ENCODE measurements around the gene PTGES2.
"Not testable (repeated sequence)": the region's sequence is repeated elsewhere in the genome, so short reads cannot be mapped to it uniquely, and the experiment has no call there.

The PTGES2 gene

DNA sequence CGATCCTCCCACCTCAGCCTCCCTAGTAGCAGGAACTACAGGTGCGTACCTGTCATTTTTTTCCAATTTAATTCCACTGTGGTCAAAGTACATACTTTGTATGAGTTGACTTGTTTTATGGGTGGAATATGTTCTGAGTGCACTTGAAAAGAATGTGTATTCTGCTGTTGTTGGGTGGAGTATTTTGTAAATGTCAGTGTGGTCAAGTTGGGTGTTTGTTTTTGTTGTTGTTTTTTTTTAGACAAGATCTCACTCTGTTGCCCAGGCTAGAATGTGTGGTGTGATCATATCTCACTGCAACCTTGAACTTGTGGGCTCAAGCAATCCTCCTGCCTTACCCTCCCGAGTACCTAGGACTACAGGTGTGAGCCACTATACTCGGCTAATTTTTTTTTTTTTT, 41.6 kb downstream of the PTGES2 start:
- no peak for DNase-seq

DNA sequence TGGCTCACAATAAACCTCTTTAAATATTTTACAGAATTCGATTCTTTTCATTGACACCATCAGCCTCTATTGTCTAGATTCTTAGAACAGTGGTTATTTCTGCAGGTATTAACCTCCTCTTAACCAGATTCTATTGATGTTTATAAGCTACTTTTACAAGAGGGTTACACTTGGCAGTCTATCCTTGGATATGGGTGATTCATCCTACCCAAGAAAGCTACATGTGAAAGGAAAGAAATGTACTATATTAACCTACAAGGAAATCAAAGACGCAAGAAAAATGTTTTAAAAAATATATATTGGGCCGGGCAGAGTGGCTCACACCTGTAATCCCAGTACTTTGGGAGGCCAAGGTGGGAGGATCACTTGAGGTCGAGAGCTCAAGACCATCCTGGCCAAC, 42.8 kb downstream of the PTGES2 start:
- DNase-seq, result no peak

GRCh38 chr9:128082151-128082550, 45.4 kb downstream of the PTGES2 start:
- DNase-seq, result no peak

DNA sequence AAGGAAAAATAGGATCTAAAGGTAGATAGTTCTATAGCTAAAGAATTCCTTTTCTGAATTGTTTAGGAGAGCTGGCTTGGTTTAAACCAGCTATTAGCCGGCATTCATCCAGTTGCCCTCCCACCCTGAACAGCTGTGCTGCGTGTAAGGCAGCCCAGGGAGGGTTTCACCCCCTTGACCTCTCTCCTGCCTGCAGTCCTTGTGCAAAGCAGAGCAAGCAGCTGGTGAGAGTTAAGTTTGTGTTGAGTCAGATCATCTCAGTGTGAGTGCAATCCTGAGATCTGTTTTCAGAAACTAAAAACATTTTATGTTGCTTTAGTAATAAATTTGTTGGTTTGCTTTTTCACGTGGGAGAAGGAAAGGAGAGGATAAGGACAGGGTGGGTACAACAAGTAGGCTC, 46.5 kb downstream of the PTGES2 start:
- no peak for DNase-seq

DNA sequence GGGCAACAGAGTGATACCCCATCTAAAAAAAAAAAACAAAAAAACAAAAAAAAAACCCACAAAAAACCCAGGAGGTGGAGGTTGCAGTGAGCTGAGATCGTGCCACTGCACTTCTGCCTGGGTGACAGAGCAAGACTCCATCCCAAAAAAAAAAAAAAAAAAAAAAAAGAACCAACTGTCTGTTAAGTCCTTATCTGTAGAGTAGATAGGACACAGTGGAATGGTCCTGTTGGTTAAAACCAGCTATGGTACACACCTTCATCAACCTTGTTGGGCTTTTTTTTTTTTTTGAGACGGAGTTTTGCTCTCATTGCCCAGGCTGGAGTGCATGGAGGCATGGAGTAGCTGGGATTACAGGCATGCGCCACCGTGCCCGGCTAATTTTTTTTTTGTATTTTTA, 47.3 kb downstream of the PTGES2 start:
- no peak for DNase-seq

DNA sequence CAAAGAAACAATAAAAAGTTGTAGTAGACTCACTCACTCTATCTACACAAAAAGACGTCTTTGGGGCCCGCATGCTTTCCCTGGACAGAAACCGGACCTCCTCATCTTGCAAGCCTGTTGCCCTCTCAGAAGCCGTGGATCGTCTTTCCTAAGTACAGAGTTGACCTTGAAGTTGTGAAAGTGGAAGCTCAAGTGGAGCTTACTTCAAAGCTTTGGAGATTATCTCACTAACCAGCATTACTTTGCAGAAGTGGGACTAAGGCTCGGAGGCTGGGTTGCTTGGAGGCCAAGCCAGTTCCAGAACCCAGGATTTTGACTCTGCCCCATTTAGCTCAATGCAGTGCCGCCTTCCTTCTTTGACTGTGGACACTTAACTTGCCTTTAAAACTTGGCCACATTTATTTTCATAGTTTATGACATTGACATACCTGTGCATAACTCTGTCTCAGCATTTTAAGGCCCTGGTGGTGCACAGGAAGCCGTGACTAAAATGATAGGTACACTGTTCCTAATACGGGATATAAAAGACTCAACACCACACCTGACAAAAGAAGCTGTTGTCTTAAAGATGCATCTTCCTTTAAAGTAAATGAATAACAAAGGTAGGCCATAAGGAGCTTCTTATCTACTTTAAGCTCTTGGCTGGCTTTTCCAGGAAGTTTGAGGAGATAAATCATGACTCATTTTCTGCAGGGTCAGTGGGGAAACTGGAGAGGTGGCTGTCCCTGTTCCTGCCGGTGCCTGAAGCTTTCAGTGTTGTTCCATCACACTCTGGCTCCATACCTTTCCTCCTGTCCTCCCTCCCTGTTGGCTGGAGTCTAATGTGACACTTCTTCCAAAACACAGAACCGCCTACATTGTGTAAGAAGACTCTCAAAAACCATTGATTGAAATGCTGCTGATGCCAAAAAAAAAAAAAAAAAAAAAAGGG, 48.8 kb downstream of the PTGES2 start:
- no peak for DNase-seq

- DNase-seq, result no peak
These were observed 49.6 kb downstream of the PTGES2 start for GRCh38 chr9:128077847-128078503.

DNA sequence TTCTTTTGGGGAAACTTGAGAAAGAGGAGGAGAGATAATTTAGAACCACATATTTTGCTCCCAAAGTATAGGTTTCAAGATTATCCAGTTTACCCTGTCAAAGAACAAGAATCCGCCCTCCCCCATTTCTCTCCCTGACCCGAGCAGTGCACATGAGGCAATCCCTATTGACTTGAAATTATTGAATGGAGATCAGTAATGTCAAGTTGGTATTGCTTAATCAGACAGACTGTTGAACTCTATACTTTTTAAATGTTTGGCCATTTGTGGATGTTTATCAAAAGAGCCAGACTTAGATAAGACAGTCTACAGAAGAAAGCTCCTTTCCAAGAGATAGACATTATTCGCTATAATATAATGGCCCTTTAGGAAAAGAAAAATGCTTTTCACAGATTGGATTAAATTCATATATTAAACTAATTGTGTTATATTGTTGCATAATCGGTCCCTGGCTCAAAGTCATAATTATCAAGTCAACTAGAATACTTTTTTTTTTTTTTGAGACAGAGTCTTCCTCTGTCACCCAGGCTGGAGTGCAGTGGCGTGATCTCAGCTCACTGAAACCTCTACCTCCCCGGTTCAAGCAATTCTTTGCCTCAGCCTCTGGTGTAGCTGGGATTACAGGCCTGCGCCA, 54.2 kb downstream of the PTGES2 start:
- DNase-seq, result no peak

DNA sequence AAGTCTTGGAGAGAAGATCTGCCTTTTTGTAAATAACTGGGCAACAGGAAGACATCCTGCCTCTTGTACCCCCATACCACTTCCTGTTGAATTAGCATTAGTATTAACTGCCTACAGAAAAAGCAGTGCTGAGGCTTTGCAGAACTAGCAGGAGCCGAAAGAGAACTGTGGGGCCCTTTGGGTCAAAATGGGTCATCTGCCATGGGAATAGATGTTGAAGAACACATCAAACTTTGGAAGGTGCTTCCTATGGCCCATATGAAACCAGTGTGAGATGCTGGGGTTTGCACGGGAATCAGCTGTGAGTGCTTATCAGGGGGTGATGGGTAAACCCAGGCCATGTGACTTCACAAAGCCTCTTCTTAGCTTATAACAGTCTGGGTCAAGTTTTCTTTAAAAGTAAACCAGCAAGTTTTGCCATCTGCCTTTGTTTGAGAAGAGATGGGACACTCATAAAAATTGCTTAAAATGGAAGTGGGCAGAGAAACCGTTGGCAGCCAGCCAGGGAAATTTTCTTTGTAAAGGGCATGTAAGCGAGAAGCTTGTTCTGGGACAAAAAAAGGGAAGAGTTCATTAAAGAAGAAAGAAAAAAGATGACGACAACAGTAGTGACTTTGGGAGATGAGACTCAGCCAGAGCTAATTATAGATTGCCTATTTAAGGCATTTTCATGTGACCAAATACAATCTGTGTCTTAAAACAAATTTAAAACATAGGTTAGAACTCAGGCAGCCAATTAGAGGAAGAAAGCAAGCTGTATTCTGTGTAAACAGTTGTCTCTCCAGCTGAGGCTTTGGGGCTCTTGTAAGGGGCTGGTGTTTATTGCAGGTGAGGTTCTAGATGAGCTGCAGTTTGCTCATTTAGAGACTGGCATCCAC, 55.1 kb downstream of the PTGES2 start:
- DNase-seq, result peak; percentile 55 to 75

- DNase-seq, result not testable (repeated sequence)
These were observed 56.1 kb downstream of the PTGES2 start for GRCh38 chr9:128071475-128071874.

DNA sequence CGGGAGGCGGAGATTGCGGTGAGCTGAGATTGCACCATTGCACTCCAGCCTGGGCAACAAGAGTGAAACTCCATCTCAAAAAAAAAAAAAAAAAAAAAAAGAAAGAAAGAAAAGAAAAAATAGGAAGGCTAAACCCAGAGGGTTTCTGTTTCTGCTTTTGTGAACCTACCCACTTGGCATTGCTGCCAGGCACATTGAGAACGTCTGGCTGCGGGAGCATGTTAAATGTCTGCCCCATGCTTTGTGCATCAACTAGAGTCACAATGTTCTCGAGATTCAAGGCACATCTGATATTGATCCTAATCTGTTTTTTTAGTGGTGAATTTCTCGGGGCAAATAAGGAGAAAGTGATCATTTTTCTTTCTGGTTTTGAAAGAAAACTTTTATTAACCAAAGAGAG, 56.7 kb downstream of the PTGES2 start:
- DNase-seq, result no peak

All from activated CD4-positive, alpha-beta T cell treated with anti-CD3 and anti-CD28 coated beads, Interleukin-2, amount 50 U/mL, for 48 hours (primary cell).